SJCRH30 (cell line): ENCODE data around the gene MAGEB1. TPM values are rescaled to one million over a fixed set of nuclear protein-coding genes. Genes with fewer than 3 reads are reported as not detected.

Experiments used
- DNase-seq, 2 experiments: peaks; one replicate each; pipeline ENCODE4 v3.0.0-alpha.2; 2015 to 2020
- H3K27ac ChIP-seq: fragments of 250-450 bp; sonication (Bioruptor Pico); 2 replicates; pipeline ENCODE4 v1.5.1; 2020; ENCODE audit warnings: mild to moderate bottlenecking, moderate library complexity
- H3K27me3 ChIP-seq: fragments of 250-450 bp; sonication (Bioruptor Pico); 2 replicates; pipeline ENCODE4 v1.5.1; 2020; ENCODE audit warnings: mild to moderate bottlenecking, moderate library complexity
- H3K36me3 ChIP-seq: fragments of 250-450 bp; sonication (Bioruptor Pico); 2 replicates; pipeline ENCODE4 v1.5.1; 2020; ENCODE audit warnings: mild to moderate bottlenecking, moderate library complexity
- H3K4me1 ChIP-seq: fragments of 250-450 bp; sonication (Bioruptor Pico); 2 replicates; pipeline ENCODE4 v1.5.1; 2020; ENCODE audit warnings: mild to moderate bottlenecking, moderate library complexity
- H3K4me3 ChIP-seq: fragments of 250-450 bp; sonication (Bioruptor Pico); 2 replicates; pipeline ENCODE4 v1.5.1; 2020; ENCODE audit warnings: mild to moderate bottlenecking, moderate library complexity
- H3K9me3 ChIP-seq: fragments of 250-450 bp; sonication (Bioruptor Pico); replicated peaks from 2 replicates; pipeline ENCODE4 v1.5.1; 2020; ENCODE audit warnings: mild to moderate bottlenecking, moderate library complexity
- total RNA-seq: library from RNA; depleted of rRNA; stranded (reverse); fragments of >200 nt; shearing (Covaris generic); gene quantifications from 2 replicates; pipeline ENCODE4 v1.2.3, GENCODE V29; 2014; rRNA removed

The MAGEB1 gene, protein sequence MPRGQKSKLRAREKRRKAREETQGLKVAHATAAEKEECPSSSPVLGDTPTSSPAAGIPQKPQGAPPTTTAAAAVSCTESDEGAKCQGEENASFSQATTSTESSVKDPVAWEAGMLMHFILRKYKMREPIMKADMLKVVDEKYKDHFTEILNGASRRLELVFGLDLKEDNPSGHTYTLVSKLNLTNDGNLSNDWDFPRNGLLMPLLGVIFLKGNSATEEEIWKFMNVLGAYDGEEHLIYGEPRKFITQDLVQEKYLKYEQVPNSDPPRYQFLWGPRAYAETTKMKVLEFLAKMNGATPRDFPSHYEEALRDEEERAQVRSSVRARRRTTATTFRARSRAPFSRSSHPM
- 14.7 and 15.6 TPM in 2 replicates for total RNA-seq

DNA sequence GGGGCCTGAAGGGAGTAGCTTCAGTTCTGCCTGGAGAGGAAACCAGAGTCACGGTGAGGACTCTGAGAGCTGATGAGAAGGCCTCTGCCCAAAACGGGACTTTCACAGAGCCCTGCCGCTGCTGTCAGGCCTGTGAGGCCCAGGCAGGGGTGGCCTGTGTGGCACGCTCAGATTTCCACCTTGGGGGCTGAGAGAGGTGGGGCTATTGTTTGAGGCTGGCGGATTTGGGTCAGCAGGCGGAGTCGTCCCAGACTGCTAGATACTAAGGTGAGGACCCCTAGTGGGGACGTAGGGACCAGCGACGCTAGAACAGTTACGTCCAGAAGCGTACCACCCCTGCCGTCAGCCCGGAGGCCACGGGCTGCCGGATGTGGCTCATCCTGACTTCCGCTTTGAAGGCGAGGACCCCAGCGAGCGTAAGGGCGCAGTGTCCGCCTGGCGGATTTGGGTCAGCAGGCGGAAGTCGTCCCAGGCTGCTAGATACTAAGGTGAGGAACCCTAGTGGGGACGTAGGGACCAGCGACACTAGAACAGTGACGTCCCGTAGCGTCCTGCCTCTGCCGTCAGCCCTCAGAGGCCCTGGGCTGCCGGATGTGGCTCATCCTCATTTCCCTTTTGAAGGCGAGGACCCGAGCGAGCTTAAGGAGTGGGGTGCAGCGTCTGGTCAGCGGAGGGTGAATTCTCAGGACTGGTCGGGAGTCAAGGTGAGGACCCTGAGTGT is at the start of gene MAGEB1:
Gene MAGEB1 (plus strand): TSS at position 378 of the 721 bp plus-strand sequence. CDS start 3,348 bp downstream, outside the sequence.
- no peaks in the 10 kb centered on the region for H3K36me3 ChIP-seq
- H3K4me1 ChIP-seq, result no peaks in the 10 kb centered on the region
- peak within 1 kb of the TSS; percentile 59 for H3K27ac ChIP-seq
- H3K4me3 ChIP-seq, result peak within 1 kb of the TSS; percentile 52
- no peaks in the 10 kb centered on the region for H3K9me3 ChIP-seq
- no peaks in the 10 kb centered on the region for H3K27me3 ChIP-seq
- peak; percentile 69 to 82 for DNase-seq

DNA sequence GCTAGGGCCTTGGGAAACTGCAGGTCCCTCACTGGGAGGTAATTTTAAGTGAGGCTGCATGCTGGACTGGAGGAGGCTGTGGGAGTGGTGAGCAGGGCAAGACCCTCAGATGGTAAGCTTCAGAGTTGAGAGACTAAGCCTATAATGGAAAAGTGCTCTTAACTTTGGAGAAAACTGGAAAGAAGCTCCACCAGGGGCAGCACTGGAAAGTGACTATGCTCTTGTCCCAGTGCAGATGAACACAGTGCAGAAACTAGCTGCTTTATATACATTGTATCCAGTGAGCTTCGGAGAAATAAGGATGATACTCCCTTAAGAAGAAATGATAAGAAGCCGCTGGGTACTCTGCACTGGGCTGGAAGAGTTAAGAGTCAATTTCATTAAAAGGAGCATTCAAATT is 34.8 kb upstream of the MAGEB1 start:
- H3K9me3 ChIP-seq, result no peaks in the 10 kb centered on the region
- no peaks in the 10 kb centered on the region for H3K4me1 ChIP-seq
- H3K4me3 ChIP-seq, result no peak overlapping the region
- H3K27ac ChIP-seq, result no peak overlapping the region
- no peaks in the 10 kb centered on the region for H3K27me3 ChIP-seq
- H3K36me3 ChIP-seq, result no peaks in the 10 kb centered on the region
- DNase-seq, result no peak

DNA sequence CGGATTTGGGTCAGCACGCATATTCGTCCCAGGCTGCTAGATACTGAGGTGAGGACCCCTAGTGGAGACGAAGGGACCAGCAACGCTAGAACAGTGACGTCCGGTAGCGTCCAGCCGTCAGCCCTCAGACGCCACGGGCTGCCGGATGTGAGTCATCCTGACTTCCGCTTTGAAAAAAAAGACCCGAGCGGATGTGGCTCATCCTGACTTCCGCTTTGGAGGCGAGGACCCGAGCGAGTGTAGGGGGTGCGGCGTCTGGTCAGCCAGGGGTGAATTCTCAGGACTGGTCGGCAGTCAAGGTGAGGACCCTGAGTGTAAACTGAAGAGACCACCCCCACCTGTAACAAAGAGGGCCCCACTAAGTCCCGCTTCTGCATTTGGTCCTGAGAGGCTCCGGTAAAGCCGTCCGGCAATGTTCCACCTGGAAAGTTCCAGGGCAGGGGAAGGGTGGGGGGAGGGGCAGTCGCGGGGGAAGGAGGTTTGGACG is 31.5 kb upstream of the MAGEB1 start, which contains the start of gene MAGEB2:
Gene MAGEB2 (plus strand): TSS at position 207 of the 487 bp plus-strand sequence. CDS start 3,018 bp downstream, outside the sequence.
- H3K36me3 ChIP-seq, result no peaks in the 10 kb centered on the region

DNA sequence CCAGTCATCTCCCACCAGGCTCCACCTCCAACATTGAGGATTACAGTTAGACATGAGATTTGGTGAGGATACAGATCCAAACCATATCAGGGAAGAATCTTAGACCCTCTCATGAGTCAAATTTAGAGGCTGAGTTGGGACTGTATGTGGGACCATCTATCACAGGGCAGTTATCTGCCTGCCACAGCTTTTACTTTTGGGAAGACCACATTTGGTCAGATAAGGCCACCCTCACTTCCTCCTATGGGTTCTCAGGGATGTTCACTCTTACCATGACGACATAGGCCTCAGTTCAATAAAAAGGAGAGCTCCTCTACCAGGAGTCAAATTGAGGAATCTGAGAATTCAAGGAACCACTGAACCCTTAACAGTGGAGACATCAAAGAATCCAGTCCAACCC is 29.5 kb upstream of the MAGEB1 start:
- Histone ChIP-seq H3K4me1 (no peaks in the 10 kb centered on the region), H3K27me3 (no peaks in the 10 kb centered on the region), H3K4me3 (no peak overlapping the region), H3K27ac (no peak overlapping the region), H3K36me3 (no peaks in the 10 kb centered on the region), H3K9me3 (no peaks in the 10 kb centered on the region)
- no peak for DNase-seq

More for the DNA sequence above, 31.5 kb upstream of the MAGEB1 start, which contains the start of gene MAGEB2:
- H3K4me1 ChIP-seq, result no peaks in the 10 kb centered on the region
- H3K27me3 ChIP-seq, result no peaks in the 10 kb centered on the region
- no peak within 1 kb of the TSS for H3K4me3 ChIP-seq
- H3K27ac ChIP-seq, result no peak within 1 kb of the TSS
- peak in 1 of 2 experiments; percentile 1 for DNase-seq
- H3K9me3 ChIP-seq, result no peaks in the 10 kb centered on the region

DNA sequence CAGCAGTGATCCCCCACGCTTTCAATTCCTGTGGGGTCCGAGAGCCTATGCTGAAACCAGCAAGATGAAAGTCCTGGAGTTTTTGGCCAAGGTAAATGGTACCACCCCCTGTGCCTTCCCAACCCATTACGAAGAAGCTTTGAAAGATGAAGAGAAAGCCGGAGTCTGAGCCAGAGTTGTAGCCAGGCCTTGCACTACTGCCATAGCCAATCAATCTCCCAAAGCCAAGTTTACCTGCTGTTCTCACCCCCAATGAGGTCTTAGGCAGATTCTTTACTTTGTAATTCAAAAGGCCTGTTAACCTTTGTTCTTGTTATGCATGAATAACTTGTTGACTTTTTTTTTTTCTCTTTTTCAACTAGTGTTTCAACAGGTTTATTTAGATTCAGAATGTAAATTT is 27.6 kb upstream of the MAGEB1 start:
- Histone ChIP-seq H3K27me3 (no peaks in the 10 kb centered on the region), H3K4me3 (no peak overlapping the region), H3K9me3 (no peaks in the 10 kb centered on the region), H3K4me1 (no peaks in the 10 kb centered on the region), H3K27ac (no peak overlapping the region), H3K36me3 (no peaks in the 10 kb centered on the region)
- DNase-seq, result no peak

DNA sequence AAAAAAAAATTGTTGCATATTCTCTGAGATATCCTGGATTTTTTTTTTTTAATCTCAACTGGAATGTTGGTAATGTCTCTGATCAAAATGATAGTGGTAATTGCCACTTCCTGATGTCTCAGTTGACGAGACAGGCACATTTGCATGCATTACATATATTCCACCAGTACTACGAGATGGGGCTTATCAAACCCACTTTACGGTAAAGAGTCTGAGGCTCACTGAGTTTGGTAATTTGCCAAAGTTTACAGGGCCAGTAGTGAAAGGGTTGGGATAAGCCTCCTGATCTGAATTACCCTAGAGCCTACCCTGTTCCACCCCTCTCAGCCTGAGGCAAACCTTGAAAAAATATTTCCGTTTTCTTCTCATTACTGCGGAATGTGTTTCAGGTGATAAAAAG is 26.3 kb upstream of the MAGEB1 start:
- H3K9me3 ChIP-seq, result no peaks in the 10 kb centered on the region
- H3K4me3 ChIP-seq, result no peak overlapping the region
- H3K27me3 ChIP-seq, result no peaks in the 10 kb centered on the region
- DNase-seq, result no peak
- no peaks in the 10 kb centered on the region for H3K4me1 ChIP-seq
- H3K27ac ChIP-seq, result no peak overlapping the region
- no peaks in the 10 kb centered on the region for H3K36me3 ChIP-seq

DNA sequence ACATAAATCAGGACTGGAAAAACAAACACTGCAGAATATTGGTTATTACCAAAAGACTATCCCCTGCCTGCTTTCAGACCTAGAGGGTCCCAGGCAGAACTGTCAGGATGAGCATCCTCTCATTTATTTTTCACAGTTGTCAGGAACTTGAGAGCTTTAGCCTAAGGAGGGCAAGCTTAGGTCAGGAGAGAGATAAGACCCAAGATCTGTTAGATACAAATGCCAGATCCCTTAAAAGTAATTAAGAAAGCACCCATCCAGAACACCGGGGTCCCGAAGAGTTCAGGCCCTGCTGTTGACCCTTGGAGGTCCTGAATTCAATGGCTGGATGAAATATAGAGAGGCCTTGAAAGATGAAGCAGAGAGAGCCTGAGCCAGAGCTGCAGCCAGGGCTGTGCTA is 22.4 kb upstream of the MAGEB1 start:
- no peaks in the 10 kb centered on the region for H3K9me3 ChIP-seq
- no peak overlapping the region for H3K4me3 ChIP-seq
- no peaks in the 10 kb centered on the region for H3K36me3 ChIP-seq
- H3K4me1 ChIP-seq, result no peaks in the 10 kb centered on the region
- H3K27ac ChIP-seq, result no peak overlapping the region
- no peaks in the 10 kb centered on the region for H3K27me3 ChIP-seq
- no peak for DNase-seq

DNA sequence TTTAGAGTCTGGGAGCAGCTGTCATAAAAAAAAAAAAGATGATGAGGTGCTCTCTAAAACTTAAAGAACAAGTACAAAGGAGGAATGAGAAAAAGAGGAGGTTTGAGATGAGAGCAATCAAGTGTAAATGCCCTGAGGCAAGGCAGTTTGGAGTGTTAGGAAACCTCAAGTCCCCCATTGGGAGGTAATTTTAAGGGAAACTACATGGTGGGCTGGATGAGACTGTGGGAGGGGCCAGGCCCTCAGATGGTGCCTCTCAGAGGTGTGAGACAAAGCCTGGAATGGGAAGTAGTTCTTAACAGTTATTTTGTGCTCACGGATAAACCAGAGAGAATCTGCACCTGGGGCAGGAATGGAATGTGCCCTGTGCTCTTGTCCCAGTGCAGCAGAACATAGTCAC is 18.4 kb upstream of the MAGEB1 start:
- H3K36me3 ChIP-seq, result no peaks in the 10 kb centered on the region
- no peak overlapping the region for H3K4me3 ChIP-seq
- H3K27ac ChIP-seq, result no peak overlapping the region
- no peaks in the 10 kb centered on the region for H3K9me3 ChIP-seq
- H3K27me3 ChIP-seq, result no peaks in the 10 kb centered on the region
- no peaks in the 10 kb centered on the region for H3K4me1 ChIP-seq
- peak; percentile 1 to 11 for DNase-seq

DNA sequence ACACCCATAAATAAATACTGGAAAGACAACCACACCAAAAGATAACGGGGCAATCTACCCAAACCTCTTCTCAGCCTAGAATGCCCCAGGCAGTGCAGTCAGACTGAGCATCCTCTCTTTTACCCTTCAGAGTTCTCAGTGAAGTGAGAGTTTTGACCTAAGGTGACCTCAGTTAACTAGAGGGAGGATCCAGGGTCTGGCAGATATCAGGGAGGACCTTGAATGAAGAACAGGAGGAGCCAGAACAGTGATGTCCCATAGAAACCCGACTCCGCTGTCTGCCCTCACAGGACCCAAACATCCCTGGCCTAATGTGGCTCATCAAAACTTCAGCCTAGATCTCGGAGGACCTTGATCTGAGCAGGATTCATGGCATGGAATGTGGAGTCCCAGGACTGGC is 16.6 kb upstream of the MAGEB1 start, which contains the start of gene MAGEB3:
Gene MAGEB3 (plus strand): TSS at position 263 of the 400 bp plus-strand sequence. CDS start 5,268 bp downstream, outside the sequence.
- Histone ChIP-seq H3K27me3 (no peaks in the 10 kb centered on the region), H3K27ac (no peak within 1 kb of the TSS), H3K4me3 (no peak within 1 kb of the TSS), H3K4me1 (no peaks in the 10 kb centered on the region), H3K9me3 (no peaks in the 10 kb centered on the region), H3K36me3 (no peaks in the 10 kb centered on the region)
- no peak for DNase-seq

DNA sequence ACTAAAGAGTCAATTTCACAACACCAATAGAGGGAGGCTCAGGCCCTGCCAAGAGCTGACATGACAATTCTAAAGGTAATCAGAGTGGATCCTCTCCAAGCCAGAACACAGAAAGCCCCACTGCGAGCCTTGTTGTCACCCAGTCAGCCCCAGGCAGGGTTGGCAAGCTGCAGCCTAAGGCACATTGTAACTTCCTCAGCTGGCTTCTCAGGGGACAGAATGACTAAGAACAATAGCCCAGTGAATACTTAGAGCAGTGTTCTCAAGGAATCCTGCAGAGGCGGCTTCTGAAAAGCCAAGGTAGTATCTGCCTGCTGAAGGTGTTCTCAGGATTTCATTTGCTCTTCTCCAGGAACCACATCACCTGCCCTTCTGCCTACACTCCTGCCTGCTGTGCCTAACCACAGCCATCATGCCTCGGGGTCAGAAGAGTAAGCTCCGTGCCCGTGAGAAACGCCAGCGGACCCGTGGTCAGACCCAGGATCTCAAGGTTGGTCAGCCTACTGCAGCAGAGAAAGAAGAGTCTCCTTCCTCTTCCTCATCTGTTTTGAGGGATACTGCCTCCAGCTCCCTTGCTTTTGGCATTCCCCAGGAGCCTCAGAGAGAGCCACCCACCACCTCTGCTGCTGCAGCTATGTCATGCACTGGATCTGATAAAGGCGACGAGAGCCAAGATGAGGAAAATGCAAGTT is 5.1 kb upstream of the MAGEB1 start, which contains the start of gene MAGEB4:
Gene MAGEB4 (plus strand): TSS at position 277 of the 692 bp plus-strand sequence. CDS start 136 bp downstream, at position 413.
- Histone ChIP-seq H3K36me3 (no peaks in the 10 kb centered on the region), H3K27me3 (no peaks in the 10 kb centered on the region), H3K4me3 (no peak within 1 kb of the TSS), H3K9me3 (no peaks in the 10 kb centered on the region), H3K4me1 (no peaks in the 10 kb centered on the region), H3K27ac (no peak within 1 kb of the TSS)
- no peak for DNase-seq

DNA sequence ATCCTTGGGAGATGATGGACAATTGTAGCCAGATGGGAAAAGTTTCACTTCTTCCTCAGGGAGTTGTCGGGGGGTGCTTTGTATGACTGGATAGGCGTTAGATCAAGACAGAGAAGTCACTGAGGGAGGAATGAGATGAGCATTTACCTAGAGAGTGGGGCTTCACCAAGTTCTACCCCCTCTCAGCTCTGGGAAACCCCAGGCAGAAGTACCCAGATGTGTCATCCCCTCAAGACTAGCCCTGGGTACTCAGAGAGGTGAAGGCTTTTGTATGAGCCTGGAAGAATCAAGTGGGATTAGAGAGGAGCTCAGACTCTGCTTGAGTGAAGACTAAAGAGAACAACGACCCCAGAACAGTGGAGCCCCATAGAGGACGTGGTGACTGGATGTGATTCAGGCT is 1.9 kb downstream of the MAGEB1 start:
- Histone ChIP-seq H3K9me3 (no peaks in the 10 kb centered on the region), H3K4me1 (no peaks in the 10 kb centered on the region), H3K36me3 (no peaks in the 10 kb centered on the region), H3K27me3 (no peaks in the 10 kb centered on the region), H3K4me3 (no peak overlapping the region), H3K27ac (no peak overlapping the region)
- DNase-seq, result no peak

DNA sequence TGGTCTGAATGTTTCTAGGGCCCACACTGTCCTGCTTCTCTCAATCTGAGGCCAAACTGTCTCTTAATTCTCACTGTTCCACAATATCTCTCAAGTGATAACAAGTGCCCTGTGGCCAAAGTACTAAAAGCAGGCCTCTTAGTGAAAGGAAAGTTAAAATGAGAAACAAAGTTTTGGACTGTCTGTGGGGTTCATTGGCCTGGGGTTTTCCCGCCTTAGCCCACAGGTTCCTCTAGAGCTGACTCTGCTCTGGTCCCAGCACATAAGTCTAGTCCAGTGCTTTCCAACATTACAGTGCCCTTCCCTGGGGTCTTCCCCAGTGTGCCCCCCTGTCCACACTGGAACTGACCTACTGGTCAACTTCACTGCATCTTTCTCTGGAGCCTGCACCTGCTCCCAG is 6.3 kb downstream of the MAGEB1 start:
- H3K4me1 ChIP-seq, result no peaks in the 10 kb centered on the region
- no peaks in the 10 kb centered on the region for H3K27me3 ChIP-seq
- no peak overlapping the region for H3K4me3 ChIP-seq
- H3K27ac ChIP-seq, result no peak overlapping the region
- DNase-seq, result no peak
- H3K36me3 ChIP-seq, result no peaks in the 10 kb centered on the region
- no peaks in the 10 kb centered on the region for H3K9me3 ChIP-seq

DNA sequence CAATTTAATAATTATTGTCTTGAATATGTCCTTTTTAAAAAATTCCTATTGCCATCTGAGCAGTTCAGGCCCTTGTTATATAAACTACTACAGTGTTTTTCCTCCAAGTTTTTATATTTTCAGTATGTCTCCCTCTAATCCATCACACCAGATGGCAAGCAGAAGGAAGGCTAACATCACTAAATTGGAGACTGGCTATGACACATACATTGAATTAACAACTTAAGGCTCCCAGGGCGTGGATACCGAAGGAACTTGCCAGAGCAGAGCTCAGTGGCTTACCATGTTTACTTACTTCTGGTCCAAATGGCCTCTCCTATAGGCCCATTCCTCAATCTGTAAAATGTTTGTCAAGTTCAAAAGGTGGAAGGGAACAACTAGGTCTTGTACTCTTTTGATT is 13.0 kb downstream of the MAGEB1 start:
- Histone ChIP-seq H3K9me3 (no peaks in the 10 kb centered on the region), H3K4me1 (no peaks in the 10 kb centered on the region), H3K27me3 (no peaks in the 10 kb centered on the region), H3K36me3 (no peaks in the 10 kb centered on the region), H3K4me3 (no peak overlapping the region), H3K27ac (no peak overlapping the region)
- no peak for DNase-seq

DNA sequence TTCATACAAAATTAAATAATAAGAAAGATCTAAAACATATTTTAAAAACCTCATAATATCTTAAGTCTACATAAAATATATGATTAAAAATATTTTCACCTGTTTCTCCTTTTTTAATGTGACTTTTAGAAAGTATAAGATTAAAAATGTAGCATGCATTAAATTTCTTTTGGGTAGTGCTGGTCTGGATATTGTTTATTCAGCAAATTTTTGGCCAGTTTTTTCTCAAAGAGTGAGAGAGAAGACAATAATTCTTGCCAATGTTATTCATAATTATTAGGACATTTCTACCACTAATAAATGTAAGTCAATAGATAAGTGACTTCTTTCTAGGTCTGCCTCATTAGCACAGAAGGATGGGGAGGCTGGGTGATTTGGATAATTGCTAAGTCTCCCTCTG is 14.1 kb downstream of the MAGEB1 start:
- no peak for DNase-seq
- no peaks in the 10 kb centered on the region for H3K9me3 ChIP-seq
- no peak overlapping the region for H3K4me3 ChIP-seq
- H3K27me3 ChIP-seq, result no peaks in the 10 kb centered on the region
- no peak overlapping the region for H3K27ac ChIP-seq
- H3K36me3 ChIP-seq, result no peaks in the 10 kb centered on the region
- no peaks in the 10 kb centered on the region for H3K4me1 ChIP-seq

DNA sequence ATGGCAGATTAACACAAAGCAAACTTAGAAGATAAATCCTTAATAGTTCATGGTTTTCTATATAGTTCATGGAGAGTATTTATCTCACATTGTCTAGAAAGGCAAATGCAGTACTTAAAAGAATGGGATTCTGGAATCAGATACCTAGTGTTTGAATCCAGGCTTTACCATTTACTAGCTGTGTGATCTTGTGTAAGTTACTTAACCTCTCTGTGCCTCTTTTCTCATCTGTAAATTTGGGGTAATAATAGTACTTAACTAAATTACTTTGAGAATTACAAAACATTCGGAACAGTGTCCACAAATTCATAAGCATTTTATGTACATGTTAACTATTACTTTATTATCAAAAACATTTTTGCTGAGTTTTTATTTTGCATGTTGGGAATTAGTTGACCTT is 15.8 kb downstream of the MAGEB1 start:
- H3K27me3 ChIP-seq, result no peaks in the 10 kb centered on the region
- no peaks in the 10 kb centered on the region for H3K36me3 ChIP-seq
- H3K9me3 ChIP-seq, result no peaks in the 10 kb centered on the region
- no peak overlapping the region for H3K4me3 ChIP-seq
- no peak overlapping the region for H3K27ac ChIP-seq
- no peak for DNase-seq
- no peaks in the 10 kb centered on the region for H3K4me1 ChIP-seq
